HepG2 (cell line): ENCODE results near the gene LUZP2. TPM values are rescaled to one million over a fixed set of nuclear protein-coding genes. Genes with fewer than 3 reads are reported as not detected.

Experiments used
- ATAC-seq: fragments of 200-7000 bp; cut with Tn5 transposase; 3 replicates; pipeline ENCODE4 v1.9.1; 2020; ENCODE audit warnings: mild to moderate bottlenecking, moderate library complexity
- BruUV-seq: library from RNA; stranded (reverse); fragments of 400-500 nt; replicated peaks from 2 replicates; lab custom pipeline; 2021; lab: Mats Ljungman, UMichigan
- CTCF ChIA-PET: fragments of 300-600 bp; formaldehyde crosslinking; extraction: SDS; loops from one replicate; lab custom pipeline; 2021; ENCODE audit warnings: low total read pairs, inconsistent platforms, low intra/inter-chr PET ratio; lab: Yijun Ruan, JAX
- POLR2A ChIA-PET: fragments of 350-600 bp; sonication (Branson Sonifier 250); formaldehyde crosslinking; loops from one replicate; lab custom pipeline; 2020; ENCODE audit warnings: antibody characterized with exemption, inconsistent platforms; lab: Yijun Ruan, JAX
- DNase-seq: peaks from one replicate; pipeline ENCODE4 v3.0.0-alpha.2; 2015; ENCODE audit warnings: low spot score
- FAIRE-seq: peaks from 3 replicates; lab custom pipeline; 2011; peaks lifted over from hg19 to GRCh38; lab: Jason Lieb, UNC
- H2AFZ ChIP-seq: one replicate; pipeline ENCODE4 v1.6.1; 2011; ENCODE audit warnings: low read length, inconsistent platforms
- H3K27ac ChIP-seq: fragments of 300-600 bp; 3 replicates; pipeline ENCODE4 v1.8.0; 2011; ENCODE audit warnings: mixed run types, mild to moderate bottlenecking, mixed read lengths, low read length, inconsistent platforms; ENCODE audit not compliant: insufficient read depth; ENCODE audit errors: extremely low read length
- H3K27me3 ChIP-seq, 2 experiments: fragments of 200-600 bp in 1 of 2; 2 replicates in 1 of 2; 3 replicates in 1 of 2; pipeline versions ENCODE4 v1.6.0 to v1.8.0; 2011; ENCODE audit warnings: low read length in 2 of 2, mild to moderate bottlenecking in 2 of 2, moderate library complexity in 2 of 2, inconsistent platforms in 1 of 2; ENCODE audit not compliant: insufficient read depth in 2 of 2, control insufficient read depth in 1 of 2
- H3K36me3 ChIP-seq, 2 experiments: fragments of 200-600 bp in 1 of 2; replicated peaks in 1 of 2; 2 replicates in 1 of 2; 3 replicates in 1 of 2; pipeline versions ENCODE4 v1.5.1 to v1.8.0; 2011; ENCODE audit warnings: low read length in 2 of 2, inconsistent platforms in 1 of 2; ENCODE audit not compliant: insufficient read depth in 2 of 2, control insufficient read depth in 1 of 2
- H3K4me1 ChIP-seq: 2 replicates; pipeline ENCODE4 v1.5.1; 2012; ENCODE audit warnings: low read length, inconsistent platforms; ENCODE audit not compliant: insufficient read depth
- H3K4me2 ChIP-seq: 2 replicates; pipeline ENCODE4 v1.6.0; 2011; ENCODE audit warnings: low read depth, low read length, inconsistent platforms
- H3K4me3 ChIP-seq, 3 experiments: fragments of 200-600 bp in 1 of 3; sonication (generic), shearing (Covaris generic) in 1 of 3; replicated peaks in 1 of 3; 2 replicates each; pipeline ENCODE4 v1.5.1; 2011 to 2016; ENCODE audit warnings: low read length in 3 of 3, inconsistent platforms in 2 of 3, low read depth in 2 of 3, mild to moderate bottlenecking in 2 of 3, control low read depth in 1 of 3, mixed read lengths in 1 of 3; ENCODE audit not compliant: insufficient read depth in 1 of 3
- H3K79me2 ChIP-seq: one replicate; pipeline ENCODE4 v1.6.1; 2011; ENCODE audit warnings: low read length, inconsistent platforms; ENCODE audit not compliant: insufficient read depth
- H3K9ac ChIP-seq: 2 replicates; pipeline ENCODE4 v1.6.0; 2011; ENCODE audit warnings: mild to moderate bottlenecking, low read depth, low read length, inconsistent platforms; ENCODE audit not compliant: insufficient read depth
- H3K9me3 ChIP-seq: 2 replicates; pipeline ENCODE4 v1.5.1; 2012; ENCODE audit warnings: mild to moderate bottlenecking, low read length
- H4K20me1 ChIP-seq: 2 replicates; pipeline ENCODE4 v1.6.0; 2011; ENCODE audit warnings: inconsistent platforms, mild to moderate bottlenecking, low read length, moderate library complexity; ENCODE audit not compliant: insufficient read depth
- ASH2L ChIP-seq: fragments of 300-600, 200-600 bp; sonication (generic); IDR thresholded peaks from 2 replicates; pipeline ENCODE4 v1.7.0; 2017; ENCODE audit warnings: low read depth, mild to moderate bottlenecking, moderate library complexity, mixed read lengths, low read length; ENCODE audit not compliant: insufficient read length
- CC2D1A ChIP-seq: sonication (generic); formaldehyde crosslinking; IDR thresholded peaks from 2 replicates; pipeline ENCODE4 v1.8.1; 2023; ENCODE audit warnings: mild to moderate bottlenecking, missing genetic modification reagents
- CHD2 ChIP-seq: IDR thresholded peaks from 2 replicates; pipeline ENCODE4 v1.6.1; 2011; ENCODE audit warnings: low read depth, low read length, improper control_type of control experiment
- DR1 ChIP-seq: sonication (generic); formaldehyde crosslinking; IDR thresholded peaks from 2 replicates; pipeline ENCODE4 v1.8.0; 2021; ENCODE audit warnings: mild to moderate bottlenecking, missing genetic modification reagents, inconsistent platforms
- HDAC6 ChIP-seq: fragments of 200-600 bp; sonication (generic); IDR thresholded peaks from 2 replicates; pipeline ENCODE4 v1.7.0; 2017; ENCODE audit warnings: mild to moderate bottlenecking, antibody characterized with exemption, low read length, low read depth
- MEIS1 ChIP-seq: sonication (generic); formaldehyde crosslinking; IDR thresholded peaks from 2 replicates; pipeline ENCODE4 v1.9.0; 2021; ENCODE audit warnings: mild to moderate bottlenecking, missing genetic modification reagents, moderate library complexity, borderline replicate concordance
- MEIS2 ChIP-seq: sonication (generic); formaldehyde crosslinking; IDR thresholded peaks from 2 replicates; pipeline ENCODE4 v1.9.0; 2021; ENCODE audit warnings: mild to moderate bottlenecking, missing genetic modification reagents
- NFE2L2 ChIP-seq: fragments of 150-350 bp; IDR thresholded peaks from 2 replicates; pipeline ENCODE4 v1.6.1; 2014; ENCODE audit warnings: low read length
- POGZ ChIP-seq: sonication (generic); formaldehyde crosslinking; IDR thresholded peaks from 2 replicates; pipeline ENCODE4 v1.4.0; 2020; ENCODE audit warnings: mild to moderate bottlenecking, missing genetic modification reagents
- SIN3B ChIP-seq: fragments of 150-350 bp; IDR thresholded peaks from 2 replicates; pipeline ENCODE4 v1.6.1; 2014; ENCODE audit warnings: low read length
- U2AF2 ChIP-seq: fragments of 200-400 bp; formaldehyde crosslinking; IDR thresholded peaks from 2 replicates; pipeline ENCODE4 v1.6.1; 2017; ENCODE audit warnings: low read depth, mild to moderate bottlenecking, low read length
- ZNF761 ChIP-seq: sonication (generic); formaldehyde crosslinking; conservative IDR thresholded peaks from 2 replicates; pipeline ENCODE4 v1.4.0; 2020; ENCODE audit warnings: mild to moderate bottlenecking, missing genetic modification reagents
- WGBS: methylation state at CpG from one replicate; pipeline ENCODE4 v1.1.6; 2017; ENCODE audit warnings: low lambda C conversion rate; 5-methylcytosine and 5-hydroxymethylcytosine counted together
- in situ Hi-C: cut with HindIII; loops from 2 replicates; pipeline ENCODE4 v1.10.0; 2017; ENCODE audit warnings: low pct_unique_long_range_greater_than_20kb; ENCODE audit not compliant: extremely low pct_ligation_motif_present
- intact Hi-C: fragments of 100-400 bp; cut with micrococcal nuclease; formaldehyde crosslinking; loops from one replicate; pipeline ENCODE4 v1.10.0; 2022; ENCODE audit not compliant: unreplicated experiment
- polyA plus RNA-seq, 8 experiments: library from polyadenylated mRNA; depleted of rRNA in 3 of 8; stranded (reverse) in 7 of 8; unstranded in 1 of 8; fragments of >200 nt; fragmentation: Illumina TruSeq in 4 of 8; extraction: Trizol in 4 of 8; gene quantifications; 2 replicates each; pipeline versions ENCODE4 v1.2.1 to v1.2.3, GENCODE V29; 2011 to 2016; ENCODE audit warnings: low read depth in 4 of 8, missing spikeins in 1 of 8, mixed read lengths in 1 of 8; ENCODE audit not compliant: insufficient read depth in 1 of 8
- total RNA-seq, 5 experiments: library from RNA; depleted of rRNA; stranded (reverse); fragments of >200 nt; fragmentation: Illumina TruSeq; extraction: Trizol; gene quantifications; 2 replicates each; pipeline ENCODE4 v1.2.3, GENCODE V29; 2016; ENCODE audit warnings: low read depth in 1 of 5
- TF ChIP-seq, protein P1 (sequence below): sonication (generic); formaldehyde crosslinking; IDR thresholded peaks from 2 replicates; pipeline ENCODE4 v1.5.1; 2020; ENCODE audit warnings: missing genetic modification reagents, mild to moderate bottlenecking, borderline replicate concordance
- TF ChIP-seq, protein P2 (sequence below): sonication (generic); formaldehyde crosslinking; IDR thresholded peaks from 2 replicates; pipeline ENCODE4 v1.8.0; 2022; ENCODE audit warnings: mild to moderate bottlenecking, missing genetic modification reagents, moderate library complexity
- TF ChIP-seq, protein P3 (sequence below): sonication (generic); formaldehyde crosslinking; IDR thresholded peaks from 2 replicates; pipeline ENCODE4 v1.4.0; 2020; ENCODE audit warnings: mild to moderate bottlenecking, missing genetic modification reagents

Gene LUZP2
- total and polyA plus RNA-seq, 2 of the 13 experiments (the other 11 are each of a cell fraction or from before 2014, with no cell fraction given), result not detected

DNA sequence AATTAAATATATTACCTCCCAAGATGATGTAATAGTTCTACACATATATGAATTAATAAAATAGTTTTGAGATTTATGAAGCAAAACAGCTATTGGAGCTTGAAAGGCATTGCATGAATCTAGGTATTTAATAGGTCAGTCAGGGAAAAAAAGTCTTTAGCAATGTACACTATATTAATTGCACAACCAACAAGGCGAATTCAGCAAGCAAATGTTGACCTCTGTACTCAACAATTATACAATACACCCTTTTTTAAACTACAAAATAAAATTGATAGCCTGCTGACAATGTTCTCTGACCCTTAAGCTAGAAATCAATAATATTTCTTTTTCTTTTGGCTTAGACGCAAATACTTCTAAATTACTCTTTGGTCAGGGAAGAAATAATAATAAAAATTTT is 345.5 kb downstream of the LUZP2 start:
- BruUV-seq, result no TSS peak
- Histone ChIP-seq H3K4me1 (no peaks in the 10 kb centered on the region), H3K4me2 (no peak overlapping the region), H3K27ac (no peak overlapping the region), H3K9me3 (0 out of 2 replicates have a peak, but pooled peaks cover 7% of the 10 kb centered on the region), H3K79me2 (no peaks in the 10 kb centered on the region), H2AFZ (no peak overlapping the region), H3K9ac (no peak overlapping the region), H3K4me3 (no peak overlapping the region), H3K36me3 (no peaks in the 10 kb centered on the region), H3K27me3 (no peaks in the 10 kb centered on the region), H4K20me1 (no peaks in the 10 kb centered on the region)
- FAIRE-seq (no peak), ATAC-seq (no peak), DNase-seq (no peak)
- in situ Hi-C loops (no loop called here), intact Hi-C loops (no loop called here)
- 21% methylated on average over 2 of the region's 2 CpGs for WGBS
- ChIA-PET POLR2A (no interaction called here), CTCF (no interaction called here)
- TF ChIP-seq HDAC6, result no peak

DNA sequence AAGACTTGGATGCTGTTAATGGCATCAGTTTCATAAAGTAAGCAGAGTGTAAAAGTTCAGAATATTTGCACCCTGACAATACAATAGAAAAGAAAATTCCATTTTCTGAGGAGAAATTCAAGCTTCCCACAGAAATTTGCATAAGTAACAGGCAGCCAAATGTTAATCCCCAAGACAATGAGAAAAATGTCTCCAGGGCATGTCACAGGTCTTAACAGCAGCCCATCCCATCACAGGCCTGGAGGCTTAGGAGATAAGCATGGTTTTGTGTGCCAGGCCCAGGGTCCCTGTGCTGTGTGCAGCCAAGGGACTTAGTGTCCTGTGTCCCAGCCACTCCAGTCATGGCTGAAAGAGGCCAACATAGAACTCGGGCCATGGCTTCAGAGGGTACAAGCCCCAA is 347.6 kb downstream of the LUZP2 start:
- H3K27me3 ChIP-seq, result no peaks in the 10 kb centered on the region
- no peak overlapping the region for H3K27ac ChIP-seq
- in situ Hi-C loops, result no loop called here
- no peak for ATAC-seq
- no peaks in the 10 kb centered on the region for H3K4me1 ChIP-seq
- POLR2A ChIA-PET, result no interaction called here
- no peak overlapping the region for H3K9ac ChIP-seq
- no peaks in the 10 kb centered on the region for H4K20me1 ChIP-seq
- no peak overlapping the region for H3K4me3 ChIP-seq
- no peak overlapping the region for H3K4me2 ChIP-seq
- no peaks in the 10 kb centered on the region for H3K79me2 ChIP-seq
- no peak overlapping the region for H2AFZ ChIP-seq
- TF ChIP-seq CC2D1A (CRISPR knock-in tag), result no peak
- TF ChIP-seq DR1, result no peak
- TF ChIP-seq ZNF761 (CRISPR knock-in tag), result no peak
- no peak for TF ChIP-seq U2AF2
- no peak for TF ChIP-seq ASH2L
- no peak for TF ChIP-seq NFE2L2
- TF ChIP-seq, protein P1, sequence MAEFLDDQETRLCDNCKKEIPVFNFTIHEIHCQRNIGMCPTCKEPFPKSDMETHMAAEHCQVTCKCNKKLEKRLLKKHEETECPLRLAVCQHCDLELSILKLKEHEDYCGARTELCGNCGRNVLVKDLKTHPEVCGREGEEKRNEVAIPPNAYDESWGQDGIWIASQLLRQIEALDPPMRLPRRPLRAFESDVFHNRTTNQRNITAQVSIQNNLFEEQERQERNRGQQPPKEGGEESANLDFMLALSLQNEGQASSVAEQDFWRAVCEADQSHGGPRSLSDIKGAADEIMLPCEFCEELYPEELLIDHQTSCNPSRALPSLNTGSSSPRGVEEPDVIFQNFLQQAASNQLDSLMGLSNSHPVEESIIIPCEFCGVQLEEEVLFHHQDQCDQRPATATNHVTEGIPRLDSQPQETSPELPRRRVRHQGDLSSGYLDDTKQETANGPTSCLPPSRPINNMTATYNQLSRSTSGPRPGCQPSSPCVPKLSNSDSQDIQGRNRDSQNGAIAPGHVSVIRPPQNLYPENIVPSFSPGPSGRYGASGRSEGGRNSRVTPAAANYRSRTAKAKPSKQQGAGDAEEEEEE, result no peak
- no peak for TF ChIP-seq MEIS2 (CRISPR knock-in tag)
- no peak for TF ChIP-seq POGZ (CRISPR knock-in tag)
- TF ChIP-seq, protein P2, sequence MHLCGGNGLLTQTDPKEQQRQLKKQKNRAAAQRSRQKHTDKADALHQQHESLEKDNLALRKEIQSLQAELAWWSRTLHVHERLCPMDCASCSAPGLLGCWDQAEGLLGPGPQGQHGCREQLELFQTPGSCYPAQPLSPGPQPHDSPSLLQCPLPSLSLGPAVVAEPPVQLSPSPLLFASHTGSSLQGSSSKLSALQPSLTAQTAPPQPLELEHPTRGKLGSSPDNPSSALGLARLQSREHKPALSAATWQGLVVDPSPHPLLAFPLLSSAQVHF (CRISPR knock-in tag), result no peak
- no peak for TF ChIP-seq MEIS1
- TF ChIP-seq, protein P3, sequence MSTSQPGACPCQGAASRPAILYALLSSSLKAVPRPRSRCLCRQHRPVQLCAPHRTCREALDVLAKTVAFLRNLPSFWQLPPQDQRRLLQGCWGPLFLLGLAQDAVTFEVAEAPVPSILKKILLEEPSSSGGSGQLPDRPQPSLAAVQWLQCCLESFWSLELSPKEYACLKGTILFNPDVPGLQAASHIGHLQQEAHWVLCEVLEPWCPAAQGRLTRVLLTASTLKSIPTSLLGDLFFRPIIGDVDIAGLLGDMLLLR, result no peak
- TF ChIP-seq SIN3B, result no peak
- TF ChIP-seq CHD2, result no peak
- TF ChIP-seq, all 625 proteins: peak for 0
- CTCF ChIA-PET, result no interaction called here
- no peaks in the 10 kb centered on the region for H3K36me3 ChIP-seq
- WGBS, result 14% methylated on average over 1 of the region's 1 CpG
- DNase-seq, result no peak
- intact Hi-C loops, result no loop called here
- H3K9me3 ChIP-seq, result peaks cover 12% of the 10 kb centered on the region; the same call in 1 of the 2 replicates
- no peak for FAIRE-seq
- no TSS peak for BruUV-seq
